ENCODE results near the gene ANKRD23. TPM values are rescaled to one million over a fixed set of nuclear protein-coding genes. Genes with fewer than 3 reads are reported as not detected.

Gene ANKRD23
- total RNA-seq, 1 donor from 2014 or later, result 7.3 TPM

- no peak for DNase-seq
- no peak for ATAC-seq (ENCODE audit: low read depth)
- intact Hi-C loops (cut with micrococcal nuclease), result no loop called here
- Mint-ChIP-seq H3K4me1 (peaks cover under 1% of the 10 kb centered on the region), H3K27me3 (no peaks in the 10 kb centered on the region), H3K4me3 (no peak overlapping the region), H3K27ac (no peak overlapping the region), H3K36me3 (ENCODE audit: low read depth) (peaks cover 48% of the 10 kb centered on the region), H3K9me3 (no peaks in the 10 kb centered on the region)
- TF ChIP-seq, protein P1, sequence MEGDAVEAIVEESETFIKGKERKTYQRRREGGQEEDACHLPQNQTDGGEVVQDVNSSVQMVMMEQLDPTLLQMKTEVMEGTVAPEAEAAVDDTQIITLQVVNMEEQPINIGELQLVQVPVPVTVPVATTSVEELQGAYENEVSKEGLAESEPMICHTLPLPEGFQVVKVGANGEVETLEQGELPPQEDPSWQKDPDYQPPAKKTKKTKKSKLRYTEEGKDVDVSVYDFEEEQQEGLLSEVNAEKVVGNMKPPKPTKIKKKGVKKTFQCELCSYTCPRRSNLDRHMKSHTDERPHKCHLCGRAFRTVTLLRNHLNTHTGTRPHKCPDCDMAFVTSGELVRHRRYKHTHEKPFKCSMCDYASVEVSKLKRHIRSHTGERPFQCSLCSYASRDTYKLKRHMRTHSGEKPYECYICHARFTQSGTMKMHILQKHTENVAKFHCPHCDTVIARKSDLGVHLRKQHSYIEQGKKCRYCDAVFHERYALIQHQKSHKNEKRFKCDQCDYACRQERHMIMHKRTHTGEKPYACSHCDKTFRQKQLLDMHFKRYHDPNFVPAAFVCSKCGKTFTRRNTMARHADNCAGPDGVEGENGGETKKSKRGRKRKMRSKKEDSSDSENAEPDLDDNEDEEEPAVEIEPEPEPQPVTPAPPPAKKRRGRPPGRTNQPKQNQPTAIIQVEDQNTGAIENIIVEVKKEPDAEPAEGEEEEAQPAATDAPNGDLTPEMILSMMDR (IDR thresholded peaks at IDR 0.05), result no peak
- ChIA-PET POLR2A (no interaction called here), CTCF (no interaction called here)
These were observed 4.4 kb upstream of the ANKRD23 start for GRCh38 chr2:96848264-96848663.

GRCh38 chr2:96847586-96847985 is 3.8 kb upstream of the ANKRD23 start:
- peaks cover 41% of the 10 kb centered on the region for H3K36me3 Mint-ChIP-seq (ENCODE audit: low read depth)
- POLR2A ChIA-PET, result no interaction called here
- ATAC-seq (ENCODE audit: low read depth) (no peak), DNase-seq (no peak)
- TF ChIP-seq, protein P1 (IDR thresholded peaks at IDR 0.05), result no peak
- no peak overlapping the region for H3K4me3 Mint-ChIP-seq
- no peaks in the 10 kb centered on the region for H3K9me3 Mint-ChIP-seq
- H3K4me1 Mint-ChIP-seq, result peaks cover 3% of the 10 kb centered on the region
- intact Hi-C loops (cut with micrococcal nuclease), result no loop called here
- no peak overlapping the region for H3K27ac Mint-ChIP-seq
- no peaks in the 10 kb centered on the region for H3K27me3 Mint-ChIP-seq
- CTCF ChIA-PET, result no interaction called here

DNA sequence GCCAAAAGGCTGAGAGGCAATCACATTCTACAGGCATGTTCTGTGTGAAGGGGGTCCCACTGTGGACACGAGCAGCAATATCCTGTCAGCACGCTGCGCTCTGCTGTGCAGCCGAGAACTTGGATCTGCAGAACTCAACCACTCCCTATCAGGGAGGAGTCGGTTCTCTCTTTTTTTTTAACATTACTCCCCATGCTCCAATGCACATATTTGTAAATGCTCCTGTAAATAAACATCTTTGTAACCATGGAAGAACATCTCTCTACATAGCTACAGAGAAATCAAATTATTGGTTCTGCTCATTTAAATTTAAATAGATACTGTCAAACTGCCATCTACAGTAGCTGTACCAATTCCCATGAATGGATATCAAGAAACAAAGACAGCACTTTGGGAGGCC is 3.0 kb upstream of the ANKRD23 start:
- Mint-ChIP-seq H3K9me3 (no peaks in the 10 kb centered on the region), H3K4me1 (peaks cover 3% of the 10 kb centered on the region), H3K27ac (no peak overlapping the region), H3K27me3 (no peaks in the 10 kb centered on the region), H3K4me3 (no peak overlapping the region), H3K36me3 (ENCODE audit: low read depth) (peaks cover 36% of the 10 kb centered on the region)
- ChIA-PET POLR2A (no interaction called here), CTCF (interaction anchor here (0.6 kb wide), 1 partner anchor 101 kb away, joined by 3 read pairs; no protein-coding TSS in a partner anchor)
- ATAC-seq (ENCODE audit: low read depth), result no peak
- intact Hi-C loops (cut with micrococcal nuclease), result no loop called here
- TF ChIP-seq, protein P1 (IDR thresholded peaks at IDR 0.05), result no peak
- no peak for DNase-seq

- ATAC-seq (ENCODE audit: low read depth) (no peak), DNase-seq (no peak)
- Mint-ChIP-seq H3K9me3 (no peaks in the 10 kb centered on the region), H3K36me3 (ENCODE audit: low read depth) (peaks cover 28% of the 10 kb centered on the region), H3K27me3 (no peaks in the 10 kb centered on the region), H3K27ac (no peak overlapping the region), H3K4me1 (peaks cover 9% of the 10 kb centered on the region), H3K4me3 (no peak overlapping the region)
- TF ChIP-seq, protein P1 (IDR thresholded peaks at IDR 0.05), result no peak
- ChIA-PET CTCF (no interaction called here), POLR2A (interaction anchor here (0.6 to 0.9 kb wide), 2 partner anchors 13 to 485 kb away, joined by 3 to 5 read pairs; partner anchors contain the start of gene ANKRD39)
- intact Hi-C loops (cut with micrococcal nuclease), result no loop called here
These were observed 586 bp upstream of the ANKRD23 start for GRCh38 chr2:96844405-96844808.

GRCh38 chr2:96842600-96842999 is 1.2 kb downstream of the ANKRD23 start:
- no peak overlapping the region for H3K27ac Mint-ChIP-seq

More at GRCh38 chr2:96842600-96842999, 1.2 kb downstream of the ANKRD23 start:
- ATAC-seq (ENCODE audit: low read depth) (no peak), DNase-seq (no peak)
- H3K4me1 Mint-ChIP-seq, result peaks cover 16% of the 10 kb centered on the region
- H3K27me3 Mint-ChIP-seq, result no peaks in the 10 kb centered on the region
- no peak overlapping the region for H3K4me3 Mint-ChIP-seq
- intact Hi-C loops (cut with micrococcal nuclease), result no loop called here
- H3K9me3 Mint-ChIP-seq, result no peaks in the 10 kb centered on the region
- TF ChIP-seq, protein P1 (IDR thresholded peaks at IDR 0.05), result no peak
- POLR2A ChIA-PET, result interaction anchor here (0.5 to 1.5 kb wide), 2 partner anchors 15 to 208 kb away, joined by 3 to 6 read pairs; partner anchors contain the start of gene ANKRD39
- CTCF ChIA-PET, result no interaction called here
- H3K36me3 Mint-ChIP-seq (ENCODE audit: low read depth), result peaks cover 16% of the 10 kb centered on the region

Measured in activated B cell treated with CpG ODN at 0.5 μM for 24 hours (primary cell).